ENCODE measurements around the gene LSM14A.
A peak's percentile ranks its signal among the peaks of the same experiment; 100 is the strongest.
"Not testable (repeated sequence)": the region's sequence is repeated elsewhere in the genome, so short reads cannot be mapped to it uniquely, and the experiment has no call there.

LSM14A gene

GRCh38 chr19:34159541-34159940, 12.8 kb upstream of the LSM14A start:
- DNase-seq, result not testable (repeated sequence)

GRCh38 chr19:34161902-34162301, 10.4 kb upstream of the LSM14A start:
- not testable (repeated sequence) for DNase-seq

- no peak for DNase-seq
Measured at GRCh38 chr19:34165295-34165738, 7.0 kb upstream of the LSM14A start.

GRCh38 chr19:34169475-34170199, 2.7 kb upstream of the LSM14A start:
- not testable (repeated sequence) for DNase-seq

- DNase-seq, result no peak
Measured at GRCh38 chr19:34171539-34171876, 796 bp upstream of the LSM14A start.

GRCh38 chr19:34172661-34173192, 423 bp downstream of the LSM14A start:
- no peak for DNase-seq

GRCh38 chr19:34173193-34173956, 1.1 kb downstream of the LSM14A start:
- DNase-seq, result peak; percentile 35

GRCh38 chr19:34175173-34175572, 2.9 kb downstream of the LSM14A start:
- DNase-seq, result not testable (repeated sequence)

- DNase-seq, result no peak
Measured at GRCh38 chr19:34176581-34176980, 4.3 kb downstream of the LSM14A start.

- peak; percentile 23 for DNase-seq
Measured at GRCh38 chr19:34178274-34178610, 5.9 kb downstream of the LSM14A start.

GRCh38 chr19:34179066-34179465, 6.8 kb downstream of the LSM14A start:
- DNase-seq, result no peak

GRCh38 chr19:34180273-34180672, 8.0 kb downstream of the LSM14A start:
- DNase-seq, result no peak

GRCh38 chr19:34180709-34181108, 8.4 kb downstream of the LSM14A start:
- no peak for DNase-seq

- DNase-seq, result no peak
Measured at GRCh38 chr19:34181111-34181864, 9.0 kb downstream of the LSM14A start.

- DNase-seq, result no peak
Measured at GRCh38 chr19:34182125-34182524, 9.8 kb downstream of the LSM14A start.

- DNase-seq, result peak; percentile 26
Measured at GRCh38 chr19:34184880-34185491, 12.7 kb downstream of the LSM14A start.

GRCh38 chr19:34186205-34186604, 13.9 kb downstream of the LSM14A start:
- no peak for DNase-seq

GRCh38 chr19:34187011-34187410, 14.7 kb downstream of the LSM14A start:
- no peak for DNase-seq

- DNase-seq, result no peak
Measured at GRCh38 chr19:34188408-34188807, 16.1 kb downstream of the LSM14A start.

GRCh38 chr19:34189199-34189916, 17.1 kb downstream of the LSM14A start:
- no peak for DNase-seq

- no peak for DNase-seq
Measured at GRCh38 chr19:34189917-34190425, 17.7 kb downstream of the LSM14A start.

GRCh38 chr19:34191355-34191962, 19.2 kb downstream of the LSM14A start:
- no peak for DNase-seq

Measured in CD4-positive, alpha-beta T cell treated with Interleukin-12 subunit alpha and Interleukin-12 subunit beta, for 1 hour (primary cell).